ENCODE data around the gene POP4. TPM values are rescaled to one million over a fixed set of nuclear protein-coding genes. Genes with fewer than 3 reads are reported as not detected.

Gene POP4
- total RNA-seq, 1 donor from 2014 or later: 37.9 TPM

DNA sequence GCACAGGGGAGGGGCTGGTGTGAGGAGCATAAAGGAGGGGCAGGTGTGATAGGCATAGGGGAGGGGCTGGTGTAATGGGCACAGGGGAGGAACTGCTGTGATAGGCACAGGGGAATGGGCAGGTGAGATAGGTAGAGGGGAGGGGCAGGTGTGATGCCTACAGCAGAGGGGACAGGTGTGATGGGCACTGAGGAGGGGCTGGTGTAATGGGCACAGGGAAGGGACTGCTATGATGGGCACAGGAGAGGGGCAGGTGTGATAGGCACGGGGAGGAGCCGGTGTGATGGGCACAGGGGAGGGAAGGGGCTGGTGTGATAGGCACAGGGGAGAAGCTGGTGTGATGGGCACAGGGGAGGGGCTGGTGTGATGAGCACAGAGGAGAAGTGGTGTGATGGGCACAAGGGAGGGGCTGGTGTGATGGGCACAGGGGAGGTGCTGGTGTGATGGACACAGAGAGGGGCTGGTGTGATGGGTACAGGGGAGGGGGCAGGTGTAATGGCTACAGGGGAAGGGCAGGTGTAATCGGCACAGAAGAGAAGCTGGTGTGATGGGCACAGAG lies 39.5 kb upstream of the POP4 start:
- TF ChIP-seq CTCF (IDR thresholded peaks at IDR 0.05; ENCODE audit: partially characterized antibody, unreplicated experiment): no peak
- H3K36me3 Mint-ChIP-seq (ENCODE audit: unreplicated experiment): no peaks in the 10 kb centered on the region
- no peak for DNase-seq
- no peak overlapping the region for H3K27ac Mint-ChIP-seq (ENCODE audit: unreplicated experiment)
- no peak overlapping the region for H3K4me3 Mint-ChIP-seq (ENCODE audit: unreplicated experiment)
- peaks cover 7% of the 10 kb centered on the region for H3K9me3 Mint-ChIP-seq (ENCODE audit: unreplicated experiment)
- peaks cover 4% of the 10 kb centered on the region for H3K27me3 Mint-ChIP-seq (ENCODE audit: unreplicated experiment)
- H3K4me1 Mint-ChIP-seq (ENCODE audit: low read depth, unreplicated experiment): peaks cover 12% of the 10 kb centered on the region

DNA sequence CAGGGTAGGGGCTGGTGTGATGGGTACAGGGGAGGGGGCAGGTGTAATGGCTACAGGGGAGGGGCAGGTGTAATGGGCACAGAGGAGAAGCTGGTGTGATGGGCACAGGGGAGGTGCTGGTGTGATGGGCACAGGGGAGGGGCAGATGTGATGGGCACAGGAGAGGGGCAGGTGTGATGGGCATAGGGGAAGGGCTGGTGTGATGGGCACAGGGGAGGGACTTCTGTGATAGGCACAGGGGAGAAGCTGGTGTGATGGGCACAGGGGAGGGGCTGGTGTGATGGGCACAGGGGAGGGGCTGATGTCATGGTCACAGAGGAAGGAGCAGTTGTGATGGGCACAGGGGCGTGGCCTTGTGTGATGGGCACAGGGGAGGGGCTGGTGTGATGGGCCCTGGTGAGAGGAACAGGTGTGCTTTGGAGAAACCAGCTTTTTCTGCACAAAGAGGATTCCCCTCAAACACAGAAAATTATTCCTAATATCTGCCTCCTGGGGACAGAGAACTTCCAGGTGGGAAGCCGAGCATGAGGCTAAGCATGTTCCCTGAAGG lies 38.6 kb upstream of the POP4 start:
- no peak for TF ChIP-seq CTCF (IDR thresholded peaks at IDR 0.05; ENCODE audit: partially characterized antibody, unreplicated experiment)

GRCh38 chr19:29568036-29569025 lies 37.8 kb upstream of the POP4 start:
- H3K27ac Mint-ChIP-seq (ENCODE audit: unreplicated experiment): no peak overlapping the region
- peaks cover 4% of the 10 kb centered on the region for H3K27me3 Mint-ChIP-seq (ENCODE audit: unreplicated experiment)

More for the DNA sequence above, 38.6 kb upstream of the POP4 start:
- H3K4me3 Mint-ChIP-seq (ENCODE audit: unreplicated experiment): no peak overlapping the region
- peaks cover 7% of the 10 kb centered on the region for H3K9me3 Mint-ChIP-seq (ENCODE audit: unreplicated experiment)
- no peaks in the 10 kb centered on the region for H3K36me3 Mint-ChIP-seq (ENCODE audit: unreplicated experiment)
- no peak overlapping the region for H3K27ac Mint-ChIP-seq (ENCODE audit: unreplicated experiment)
- peaks cover 4% of the 10 kb centered on the region for H3K27me3 Mint-ChIP-seq (ENCODE audit: unreplicated experiment)
- no peak for DNase-seq
- peaks cover 8% of the 10 kb centered on the region for H3K4me1 Mint-ChIP-seq (ENCODE audit: low read depth, unreplicated experiment)

DNA sequence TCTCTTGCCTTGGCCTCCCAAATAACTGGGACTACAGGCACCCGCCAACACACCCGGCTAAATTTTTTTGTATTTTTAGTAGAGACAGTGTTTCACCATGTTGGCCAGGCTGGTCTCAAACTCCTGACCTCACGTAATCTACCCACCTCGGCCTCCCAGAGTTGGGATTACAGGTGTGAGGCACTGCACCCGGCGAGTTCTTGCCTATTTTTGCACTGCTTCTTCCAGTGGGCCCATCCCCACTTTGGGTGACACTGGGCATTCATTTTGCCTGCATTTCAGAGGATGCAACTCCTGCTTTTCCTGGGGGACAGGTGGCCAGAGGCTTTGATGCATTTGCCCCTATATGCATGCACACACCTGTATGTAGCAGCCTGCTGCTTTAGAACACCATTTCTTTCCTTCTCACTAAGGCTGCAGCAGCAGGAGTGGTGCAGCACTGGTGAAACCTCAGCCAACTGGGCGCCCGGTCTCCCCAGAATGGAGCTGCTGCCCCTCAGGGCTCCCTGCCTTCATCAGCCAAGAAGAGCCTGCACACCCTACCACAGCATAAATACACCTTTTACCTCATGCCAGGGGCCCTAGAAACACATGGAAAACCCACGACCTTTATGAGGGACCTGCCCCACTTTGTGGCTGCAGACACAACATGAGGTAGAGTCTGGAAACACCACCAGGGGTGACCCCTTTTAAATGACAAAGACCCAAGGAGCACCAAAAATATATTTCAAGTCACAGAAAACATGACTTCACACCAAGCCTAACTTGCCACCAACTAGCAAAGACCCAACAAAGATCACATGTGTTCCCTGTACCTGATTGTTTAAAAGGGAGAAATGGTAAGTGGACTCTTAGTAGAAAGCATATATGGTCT lies 36.8 kb upstream of the POP4 start:
- H3K27ac Mint-ChIP-seq (ENCODE audit: unreplicated experiment): no peak overlapping the region
- peaks cover 5% of the 10 kb centered on the region for H3K9me3 Mint-ChIP-seq (ENCODE audit: unreplicated experiment)
- H3K4me3 Mint-ChIP-seq (ENCODE audit: unreplicated experiment): no peak overlapping the region
- no peaks in the 10 kb centered on the region for H3K36me3 Mint-ChIP-seq (ENCODE audit: unreplicated experiment)
- peaks cover 2% of the 10 kb centered on the region for H3K27me3 Mint-ChIP-seq (ENCODE audit: unreplicated experiment)
- H3K4me1 Mint-ChIP-seq (ENCODE audit: low read depth, unreplicated experiment): peaks cover 12% of the 10 kb centered on the region
- no peak for TF ChIP-seq CTCF (IDR thresholded peaks at IDR 0.05; ENCODE audit: partially characterized antibody, unreplicated experiment)
- no peak for DNase-seq

More at GRCh38 chr19:29568036-29569025, 37.8 kb upstream of the POP4 start:
- Mint-ChIP-seq H3K4me1 (ENCODE audit: low read depth, unreplicated experiment) (peaks cover 8% of the 10 kb centered on the region), H3K36me3 (ENCODE audit: unreplicated experiment) (no peaks in the 10 kb centered on the region), H3K9me3 (ENCODE audit: unreplicated experiment) (peaks cover 7% of the 10 kb centered on the region), H3K4me3 (ENCODE audit: unreplicated experiment) (no peak overlapping the region)
- no peak for DNase-seq
- no peak for TF ChIP-seq CTCF (IDR thresholded peaks at IDR 0.05; ENCODE audit: partially characterized antibody, unreplicated experiment)
